ENCODE measurements around the gene NT5C3B. TPM values are rescaled to one million over a fixed set of nuclear protein-coding genes. Genes with fewer than 3 reads are reported as not detected.
"Not testable (repeated sequence)": the region's sequence is repeated elsewhere in the genome, so short reads cannot be mapped to it uniquely, and the experiment has no call there.

The NT5C3B gene
- polyA plus RNA-seq, 1 experiment: 88.3 TPM

GRCh38 chr17:41777574-41778188, 58.4 kb downstream of the NT5C3B start:
- Histone ChIP-seq H3K27me3 (ENCODE audit: control insufficient read depth, insufficient read depth, low read length) (no peaks in the 10 kb centered on the region), H3K36me3 (ENCODE audit: control insufficient read depth, insufficient read depth, low read length) (peaks cover 1% of the 10 kb centered on the region; the same call in 1 of the 2 replicates), H3K4me3 (ENCODE audit: low read depth, low read length) (no peak overlapping the region)
- no peak for TF ChIP-seq CTCF (IDR thresholded peaks at IDR 0.05; ENCODE audit: insufficient read depth, low read depth, low read length)
- CTCF ChIA-PET: interaction anchor here (1.0 to 3.0 kb wide), 7 partner anchors 8 to 182 kb away, joined by 3 to 26 read pairs (median 4); partner anchors contain the start of genes JUP and P3H4
- POLR2A ChIA-PET: interaction anchor here (1.0 kb wide), 1 partner anchor 15 kb away, joined by 3 read pairs; no protein-coding TSS in a partner anchor
- DNase-seq (ENCODE audit: low read depth): peak; percentile 66

GRCh38 chr17:41777157-41777573, 58.9 kb downstream of the NT5C3B start:
- ChIA-PET POLR2A (interaction anchor here (1.0 kb wide), 1 partner anchor 16 kb away, joined by 3 read pairs; no protein-coding TSS in a partner anchor), CTCF (interaction anchor here (1.1 to 3.0 kb wide), 4 partner anchors 9 to 182 kb away, joined by 3 to 26 read pairs (median 6); partner anchors contain the start of gene JUP)
- Histone ChIP-seq H3K27me3 (ENCODE audit: control insufficient read depth, insufficient read depth, low read length) (no peaks in the 10 kb centered on the region), H3K36me3 (ENCODE audit: control insufficient read depth, insufficient read depth, low read length) (peaks cover 1% of the 10 kb centered on the region; the same call in 1 of the 2 replicates), H3K4me3 (ENCODE audit: low read depth, low read length) (no peak overlapping the region)
- TF ChIP-seq CTCF (IDR thresholded peaks at IDR 0.05; ENCODE audit: insufficient read depth, low read depth, low read length): peak; percentile 33; the same call in 1 of the 2 replicates
- DNase-seq (ENCODE audit: low read depth): no peak

- POLR2A ChIA-PET; DNase-seq (ENCODE audit: low read depth); H3K36me3 ChIP-seq (ENCODE audit: control insufficient read depth, insufficient read depth, low read length); H3K4me3 ChIP-seq (ENCODE audit: low read depth, low read length); H3K27me3 ChIP-seq (ENCODE audit: control insufficient read depth, insufficient read depth, low read length): not testable (repeated sequence)
- CTCF ChIA-PET: interaction anchor here (1.1 to 3.0 kb wide), 3 partner anchors 10 to 183 kb away, joined by 3 to 26 read pairs (median 4); partner anchors contain the start of gene JUP
Observed at GRCh38 chr17:41776262-41776900, 59.7 kb downstream of the NT5C3B start.

GRCh38 chr17:41775394-41776226, 60.4 kb downstream of the NT5C3B start:
- TF ChIP-seq CTCF (IDR thresholded peaks at IDR 0.05; ENCODE audit: insufficient read depth, low read depth, low read length): no peak
- POLR2A ChIA-PET: no interaction called here
- no peak for DNase-seq (ENCODE audit: low read depth)
- H3K27me3 ChIP-seq (ENCODE audit: control insufficient read depth, insufficient read depth, low read length): no peaks in the 10 kb centered on the region
- CTCF ChIA-PET: interaction anchor here (1.2 to 3.0 kb wide), 2 partner anchors 10 kb away, joined by 5 to 26 read pairs; partner anchors contain the start of gene JUP
- peaks cover 3% of the 10 kb centered on the region for H3K36me3 ChIP-seq (ENCODE audit: control insufficient read depth, insufficient read depth, low read length)
- H3K4me3 ChIP-seq (ENCODE audit: low read depth, low read length): no peak overlapping the region

Small RNA genes lying within 50 kb of the gene (small RNA-seq; reads per million reads assigned to genes)
- gene AC125257.2 (ENCODE audit: insufficient read length, low read depth, low replicate concordance): not detected

Other genes starting within 250 kb of the NT5C3B start
- 0.06 and 0.11 TPM in 2 replicates for gene KRT14, start 249.3 kb downstream of the NT5C3B start, polyA plus RNA-seq (2011; rRNA removed)
- 1.6 and 1.8 TPM in 2 replicates for gene KRT16, start 223.5 kb downstream of the NT5C3B start, polyA plus RNA-seq (2011; rRNA removed)
- 25.2 and 34.7 TPM in 2 replicates for gene KRT17, start 211.7 kb downstream of the NT5C3B start, polyA plus RNA-seq (2011; rRNA removed)
- 251 and 479 TPM in 2 replicates for gene EIF1, start 147.3 kb downstream of the NT5C3B start, polyA plus RNA-seq (2011; rRNA removed)
- gene GAST, start 123.9 kb downstream of the NT5C3B start, polyA plus RNA-seq (2011; rRNA removed): not detected in 2 replicates
- 0.05 and 0.10 TPM in 2 replicates for gene HAP1, start 101.6 kb downstream of the NT5C3B start, polyA plus RNA-seq (2011; rRNA removed)
- 7.3 and 9.4 TPM in 2 replicates for gene JUP, start 49.5 kb downstream of the NT5C3B start, polyA plus RNA-seq (2011; rRNA removed)
- 64.4 and 82.8 TPM in 2 replicates for gene P3H4, start 24.3 kb downstream of the NT5C3B start, polyA plus RNA-seq (2011; rRNA removed)
- 885 and 1,571 TPM in 2 replicates for gene FKBP10, start 23.2 kb downstream of the NT5C3B start, polyA plus RNA-seq (2011; rRNA removed)
- gene KLHL10, start 1.6 kb upstream of the NT5C3B start, polyA plus RNA-seq (2011; rRNA removed): 0.15 and 0.74 TPM in 2 replicates
- gene KLHL11, start 29.2 kb upstream of the NT5C3B start, polyA plus RNA-seq (2011; rRNA removed): 5.5 and 7.2 TPM in 2 replicates
- gene ACLY, start 82.7 kb upstream of the NT5C3B start, polyA plus RNA-seq (2011; rRNA removed): 118 and 170 TPM in 2 replicates
- 0.61 and 0.92 TPM in 2 replicates for gene ODAD4, start 94.4 kb upstream of the NT5C3B start, polyA plus RNA-seq (2011; rRNA removed)
- 53.5 and 66.2 TPM in 2 replicates for gene CNP, start 130.6 kb upstream of the NT5C3B start, polyA plus RNA-seq (2011; rRNA removed)
- gene DNAJC7, start 181.2 kb upstream of the NT5C3B start, polyA plus RNA-seq (2011; rRNA removed): 41.1 and 46.9 TPM in 2 replicates
- gene NKIRAS2, start 183.9 kb upstream of the NT5C3B start, polyA plus RNA-seq (2011; rRNA removed): 55.9 and 81.4 TPM in 2 replicates
- gene C17orf113, start 214.4 kb upstream of the NT5C3B start, polyA plus RNA-seq (2011; rRNA removed): 0.07 and 0.11 TPM in 2 replicates